HEK293T (cell line): ENCODE measurements around the gene RORB.

ENCODE experiments used
- BHLHE40 ChIP-seq: fragments of 450-650 bp; IDR thresholded peaks from 2 replicates; pipeline ENCODE4 v1.6.1; 2016; ENCODE audit warnings: mild to moderate bottlenecking, moderate library complexity, borderline replicate concordance
- FOXM1 ChIP-seq: fragments of 450-650 bp; IDR thresholded peaks from 2 replicates; pipeline ENCODE4 v1.6.1; 2017; ENCODE audit warnings: mild to moderate bottlenecking, borderline replicate concordance
- SP1 ChIP-seq: fragments of 450-650 bp; IDR thresholded peaks from 2 replicates; pipeline ENCODE4 v1.6.1; 2017
- SUZ12 ChIP-seq: fragments of 450-650 bp; IDR thresholded peaks from 2 replicates; pipeline ENCODE4 v1.6.1; 2016; ENCODE audit warnings: mild to moderate bottlenecking
- ZNF384 ChIP-seq: fragments of 450-650 bp; IDR thresholded peaks from 2 replicates; pipeline ENCODE4 v1.6.1; 2016

GRCh38 chr9:74681906-74682305 lies 184.8 kb downstream of the RORB start:
- TF ChIP-seq SUZ12 (no peak), ZNF384 (no peak), FOXM1 (no peak), BHLHE40 (no peak), SP1 (no peak)
